GM18870 (cell line): ENCODE measurements around the gene CD276.
"Not testable (repeated sequence)": the region's sequence is repeated elsewhere in the genome, so short reads cannot be mapped to it uniquely, and the experiment has no call there.

Source experiments
- ATAC-seq: cut with Tn5 transposase; IDR thresholded peaks from one replicate; pipeline ENCODE4 v1.9.1; 2021; ENCODE audit warnings: moderate library complexity; ENCODE audit not compliant: unreplicated experiment

CD276 gene

DNA sequence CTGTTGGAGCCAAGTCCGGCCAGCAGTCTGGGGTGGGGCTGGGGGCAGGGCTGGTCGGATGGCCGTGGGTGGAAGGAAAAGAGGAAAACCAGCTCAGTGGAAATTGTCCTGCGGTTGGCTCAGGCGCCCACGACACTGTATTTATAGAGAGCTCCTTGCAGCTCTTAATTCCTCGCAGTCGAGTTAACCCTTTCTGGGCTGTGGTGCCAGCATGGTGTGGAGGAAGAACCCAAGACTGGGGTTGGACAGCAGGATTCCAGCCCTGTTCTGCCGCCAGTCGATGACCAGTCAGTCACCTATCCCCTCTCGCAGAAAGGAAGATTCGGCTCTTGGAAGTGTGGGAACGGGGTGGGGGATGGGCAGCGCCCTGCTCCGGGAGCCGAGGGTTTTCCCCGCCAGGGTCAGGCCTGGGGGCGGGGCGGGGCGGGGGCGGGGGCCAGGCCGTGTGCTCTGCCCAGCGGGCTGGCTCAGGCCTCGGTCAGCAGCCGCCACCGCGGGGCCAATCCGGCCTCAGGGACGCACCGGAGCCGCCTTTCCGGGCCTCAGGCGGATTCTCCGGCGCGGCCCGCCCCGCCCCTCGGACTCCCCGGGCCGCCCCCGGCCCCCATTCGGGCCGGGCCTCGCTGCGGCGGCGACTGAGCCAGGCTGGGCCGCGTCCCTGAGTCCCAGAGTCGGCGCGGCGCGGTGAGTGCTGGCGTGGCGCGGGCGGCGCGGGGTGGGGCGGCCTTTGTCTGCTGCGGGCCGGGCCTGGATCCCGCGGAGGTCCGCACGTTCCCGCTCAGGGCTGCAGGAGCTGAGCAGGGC, at the start of gene CD276:
Gene CD276 (plus strand): TSS at position 607 of the 804 bp plus-strand sequence. CDS start 15,257 bp downstream, outside the sequence.
- no peak for ATAC-seq

DNA sequence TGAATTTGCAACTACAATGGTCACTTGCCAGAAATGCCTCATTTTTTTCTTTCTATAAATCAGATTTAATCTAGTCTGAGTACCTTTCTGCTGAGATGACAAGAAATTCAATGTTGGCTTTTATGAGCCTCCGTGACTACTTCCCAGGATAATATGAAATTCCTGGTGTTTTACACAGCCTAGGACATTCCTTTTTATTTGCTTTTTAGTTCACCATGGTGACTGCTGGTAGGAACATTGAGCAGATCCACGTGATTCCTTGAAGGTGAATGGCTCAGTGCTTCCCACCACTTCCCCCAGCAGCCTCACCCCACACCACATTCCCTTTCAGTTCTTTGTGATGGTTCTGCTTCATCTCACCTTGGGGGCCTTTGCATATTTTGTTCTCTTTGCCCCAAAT, 46.7 kb upstream of the CD276 start:
- no peak for ATAC-seq

DNA sequence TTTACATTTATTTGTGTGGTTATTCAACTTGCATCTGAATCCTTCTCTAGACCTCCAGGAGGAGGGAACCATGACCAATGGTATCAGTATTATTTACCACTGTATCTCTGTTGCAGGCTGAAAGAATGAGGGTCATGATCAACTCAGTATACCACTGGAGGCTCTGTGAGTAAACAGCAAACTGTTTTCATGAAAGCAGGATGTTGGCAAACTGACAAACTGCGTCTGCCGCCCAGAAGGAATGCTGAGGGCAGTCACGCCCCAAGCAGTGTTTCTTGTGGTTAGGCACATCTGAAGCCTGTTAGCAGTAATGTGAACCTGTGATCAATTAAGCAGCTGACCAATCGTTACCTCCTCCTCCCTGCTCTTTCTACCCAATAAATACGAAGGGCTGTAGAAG, 44.7 kb upstream of the CD276 start:
- not testable (repeated sequence) for ATAC-seq

DNA sequence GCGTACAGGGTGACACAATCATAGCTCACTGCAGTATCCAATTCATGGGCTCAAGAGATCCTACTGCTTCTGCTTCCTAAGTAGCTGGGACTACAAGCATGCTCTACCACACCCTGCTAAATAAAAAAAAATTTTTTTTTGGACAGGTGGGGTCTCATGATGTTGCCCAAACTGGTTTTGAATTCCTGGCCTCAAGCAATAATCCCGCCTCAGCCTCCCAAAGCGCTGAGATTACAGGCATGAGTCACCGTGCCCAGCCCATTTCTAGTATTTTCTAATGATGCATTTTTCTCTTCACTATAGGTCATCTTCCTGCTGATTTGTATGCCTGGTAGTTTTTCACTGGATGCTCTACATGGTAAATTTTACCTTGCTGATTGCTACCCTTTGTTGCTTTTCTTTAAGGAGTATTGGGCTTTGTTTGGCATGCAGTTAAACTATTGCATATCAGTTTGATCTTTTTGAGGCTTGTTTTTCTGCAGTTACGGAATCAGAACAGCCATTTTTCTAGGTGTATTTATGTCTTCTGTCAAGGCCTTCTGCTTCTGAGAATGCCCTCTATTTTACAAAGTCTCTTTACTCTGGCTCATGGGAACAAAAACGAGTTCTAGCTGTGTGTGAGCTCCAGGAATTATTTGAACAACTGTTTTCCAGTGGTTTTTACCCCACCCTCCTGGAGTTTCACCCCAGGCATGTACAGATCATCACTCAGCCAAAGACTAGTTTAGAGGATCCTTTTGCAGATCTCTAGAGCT, 36.7 kb upstream of the CD276 start:
- ATAC-seq: no peak

DNA sequence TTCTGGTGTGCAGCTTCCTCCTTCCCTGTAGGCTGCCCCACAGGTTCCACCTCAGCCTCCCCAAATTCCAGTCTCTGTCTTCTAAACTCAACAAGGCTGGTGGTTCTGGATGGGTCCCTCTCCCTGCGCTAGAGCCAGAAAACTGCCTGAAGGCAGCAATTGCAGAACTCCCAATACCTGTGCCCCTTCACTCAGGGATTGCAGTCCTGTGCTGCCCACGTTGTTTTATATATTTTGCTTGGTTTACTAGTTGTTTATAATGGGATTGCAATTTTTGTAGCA, 36.2 kb upstream of the CD276 start:
- no peak for ATAC-seq

DNA sequence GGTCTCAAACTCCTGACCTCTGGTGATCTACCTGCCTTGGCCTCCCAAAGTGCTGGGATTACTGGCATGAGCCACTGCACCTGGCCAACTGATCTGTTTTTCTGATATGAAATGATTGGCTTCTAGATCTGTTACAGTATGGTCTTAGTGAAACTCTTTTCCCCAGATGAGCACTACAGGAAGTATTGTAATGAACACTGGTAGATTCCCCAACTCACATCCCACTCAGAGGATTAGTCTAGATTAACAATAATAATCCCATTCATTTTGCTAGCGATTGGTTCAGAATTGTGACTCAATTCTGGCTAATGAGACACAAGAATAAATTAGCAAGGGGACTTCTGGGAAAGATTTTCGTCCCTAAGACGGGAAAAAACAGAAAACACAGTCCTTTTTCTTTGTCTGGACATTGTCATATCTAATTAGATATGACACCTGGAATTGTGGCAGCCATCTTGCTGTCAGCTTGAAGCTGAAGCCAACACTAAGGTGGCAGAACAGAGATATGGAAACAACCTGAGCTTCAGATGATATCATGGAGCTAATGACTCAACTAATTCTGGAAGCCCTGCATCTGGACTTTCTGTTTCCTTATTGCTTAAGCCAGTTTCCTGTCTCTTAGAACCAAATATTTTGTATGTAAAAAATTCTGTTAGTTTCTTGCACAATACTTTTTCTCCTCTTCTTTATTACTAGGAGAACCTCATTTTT, 33.6 kb upstream of the CD276 start:
- no peak for ATAC-seq

DNA sequence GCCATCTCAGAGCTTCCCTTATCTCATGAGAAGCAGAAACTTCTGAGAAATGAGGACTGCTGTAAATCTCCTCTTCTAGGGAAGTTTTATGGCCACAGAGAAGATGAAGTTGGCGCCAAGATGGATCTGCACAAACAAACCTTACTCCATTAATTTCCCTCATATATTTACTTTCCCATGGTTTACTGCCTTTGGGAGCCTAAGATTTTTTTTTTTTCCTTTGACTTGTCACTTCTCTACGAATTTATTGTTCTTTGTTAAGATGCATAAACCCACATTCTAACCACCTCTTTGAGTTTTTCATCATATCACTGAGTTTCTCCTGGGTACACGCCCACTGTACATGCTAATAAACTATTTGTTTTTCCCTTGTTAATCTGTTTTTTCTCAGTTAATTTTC, 29.5 kb upstream of the CD276 start:
- no peak for ATAC-seq

DNA sequence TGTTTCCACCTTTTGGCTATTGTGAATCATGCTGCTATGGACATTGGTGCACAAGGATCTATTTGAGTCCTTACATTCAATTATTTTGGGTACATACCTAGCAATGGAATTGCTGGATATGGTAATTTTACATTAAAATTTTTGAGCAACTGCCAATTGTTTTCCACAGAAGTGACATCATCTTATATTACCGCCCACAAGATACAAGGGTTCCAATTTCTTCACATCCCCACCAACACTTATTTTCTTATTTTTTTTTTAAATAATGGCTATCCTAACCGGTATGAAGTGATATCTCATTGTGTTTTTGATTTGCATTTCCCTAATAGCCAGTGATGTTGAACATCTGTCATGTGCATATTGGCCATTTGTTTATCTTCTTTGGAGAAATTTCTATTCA, 28.5 kb upstream of the CD276 start:
- no peak for ATAC-seq

DNA sequence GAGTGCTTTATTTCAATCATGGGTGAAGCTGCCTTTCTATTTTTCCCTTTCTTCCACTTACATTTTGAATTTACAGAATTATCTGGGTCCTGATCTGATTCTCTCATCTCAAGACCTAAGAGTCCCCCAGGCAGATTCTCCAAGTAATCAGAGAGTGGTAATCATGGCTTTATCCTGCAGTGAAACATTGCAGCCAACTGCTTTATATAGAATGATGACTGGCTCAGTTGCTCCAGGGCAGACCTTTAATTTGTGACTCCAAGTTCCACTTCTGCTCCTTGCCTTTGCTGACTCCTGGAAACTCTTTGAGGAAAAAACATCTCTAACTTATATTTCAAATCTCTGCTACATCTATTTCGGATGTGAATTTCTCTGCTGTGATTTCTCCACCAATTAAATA, 25.5 kb upstream of the CD276 start:
- no peak for ATAC-seq

DNA sequence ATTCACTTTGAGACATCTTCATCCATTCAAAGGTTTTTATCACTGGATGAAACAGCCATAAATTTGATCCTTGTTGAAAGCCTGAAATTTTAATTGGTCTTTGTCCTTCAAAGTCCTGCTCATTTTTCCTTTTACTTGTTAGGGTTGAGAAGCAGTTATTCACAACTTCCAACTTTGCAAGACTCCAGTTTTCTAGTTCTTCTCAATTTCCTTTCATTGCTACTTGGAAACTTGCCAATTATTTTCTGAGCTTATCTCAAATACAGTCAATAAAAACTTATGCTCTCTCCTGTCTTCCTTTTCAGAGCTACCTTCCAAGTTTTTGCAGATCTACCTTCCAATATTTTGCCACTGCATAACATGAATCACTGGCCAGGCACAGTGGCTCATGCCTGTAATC, 23.7 kb upstream of the CD276 start:
- ATAC-seq: no peak

DNA sequence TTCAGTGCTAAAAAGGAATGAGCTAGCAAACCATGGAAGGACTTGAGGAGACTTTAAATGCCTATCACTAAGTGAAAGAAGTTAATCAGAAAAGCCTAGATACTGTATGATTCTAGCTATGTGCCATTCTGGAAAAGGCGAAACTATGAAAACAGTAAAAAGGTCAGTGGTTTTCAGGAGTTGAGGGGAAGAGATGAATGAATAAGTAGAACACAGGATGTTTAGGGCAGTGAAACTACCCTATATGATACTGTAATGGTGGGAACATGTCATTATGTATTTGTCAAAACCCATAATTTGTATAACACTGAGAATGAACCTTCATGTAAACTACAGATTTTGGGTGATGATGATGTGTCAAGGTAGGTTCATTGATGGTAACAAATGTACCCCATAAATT, 9.6 kb upstream of the CD276 start:
- ATAC-seq: no peak

DNA sequence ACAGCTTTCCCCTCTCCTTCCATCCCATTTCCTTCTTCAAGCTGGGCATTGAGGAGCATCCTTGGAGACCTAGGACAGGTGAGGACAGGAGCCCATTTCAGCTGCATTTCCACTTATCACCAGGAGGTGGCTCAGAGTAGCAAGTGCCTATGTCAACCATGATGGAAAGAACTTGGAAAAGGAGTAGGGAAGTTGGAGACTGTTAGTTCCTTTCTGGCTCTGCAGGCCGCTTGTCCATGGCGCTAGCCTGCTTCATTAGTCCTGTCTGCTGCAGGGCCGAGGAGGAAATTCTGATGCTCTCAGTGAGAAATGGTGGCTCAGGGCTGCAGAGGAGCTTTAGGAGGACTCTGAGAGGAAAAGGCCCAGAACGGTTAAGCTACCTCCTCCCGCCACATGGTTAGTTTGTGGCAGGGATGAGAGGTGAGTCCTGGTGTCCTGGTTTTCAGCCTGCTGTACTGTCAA, 7.0 kb upstream of the CD276 start:
- no peak for ATAC-seq

DNA sequence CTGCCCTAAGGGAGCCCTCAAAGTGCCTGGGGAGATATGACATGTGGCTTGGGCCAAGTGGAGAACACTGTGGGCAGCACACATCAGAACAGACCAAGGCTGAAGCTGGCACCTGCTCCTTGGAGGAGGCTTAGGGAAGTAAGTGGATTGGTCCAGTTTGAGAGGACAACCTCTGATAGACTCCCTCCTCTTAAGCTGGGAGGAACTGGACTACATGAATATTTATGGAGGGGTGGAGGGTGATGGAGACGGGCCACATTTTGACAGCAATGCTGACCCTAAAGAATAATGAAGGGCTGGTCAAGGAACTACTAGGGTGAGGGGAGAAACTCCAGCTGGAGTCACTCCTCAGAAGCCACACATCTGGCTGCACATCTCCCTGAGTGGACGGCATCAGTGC, 6.5 kb upstream of the CD276 start:
- no peak for ATAC-seq

DNA sequence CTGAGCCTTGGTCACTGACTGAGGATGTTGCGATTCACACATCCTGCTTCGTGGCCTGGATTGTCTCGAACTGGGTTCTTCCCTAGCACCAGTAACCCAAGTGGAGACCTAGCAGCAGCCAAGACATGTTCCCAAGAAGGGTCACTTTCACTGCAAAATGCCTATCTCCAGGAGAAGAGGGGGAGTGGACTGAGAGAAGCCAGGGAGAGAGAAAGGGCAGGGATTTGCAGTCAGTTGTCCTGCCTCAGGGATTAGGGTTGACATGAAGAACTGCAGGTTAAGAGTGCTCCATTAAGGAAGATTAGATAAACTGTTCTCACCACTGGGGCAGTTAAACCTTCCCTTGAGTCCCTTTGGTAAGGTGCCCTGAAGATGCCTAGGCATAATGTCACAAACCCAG, 5.7 kb upstream of the CD276 start:
- no peak for ATAC-seq

DNA sequence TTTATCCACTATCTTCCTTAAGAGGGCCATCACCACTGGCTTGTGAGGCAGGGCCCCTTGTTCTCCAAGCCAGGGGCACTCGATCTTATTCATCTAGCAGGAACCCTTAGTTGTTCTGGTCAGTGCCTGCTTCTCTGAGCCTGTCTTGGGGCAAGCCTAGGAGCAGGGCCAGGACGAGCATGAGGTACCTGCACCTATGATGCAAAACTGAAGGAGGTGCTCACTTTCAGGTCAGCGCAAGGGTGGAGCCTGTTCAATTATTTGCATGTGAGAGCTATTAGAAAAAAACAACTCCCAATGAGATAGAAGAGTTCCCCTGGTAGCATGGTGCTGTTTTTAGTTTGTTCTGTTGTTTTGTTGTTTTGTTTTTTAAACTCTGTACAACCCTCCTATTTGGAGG, 5.0 kb upstream of the CD276 start:
- ATAC-seq: no peak

DNA sequence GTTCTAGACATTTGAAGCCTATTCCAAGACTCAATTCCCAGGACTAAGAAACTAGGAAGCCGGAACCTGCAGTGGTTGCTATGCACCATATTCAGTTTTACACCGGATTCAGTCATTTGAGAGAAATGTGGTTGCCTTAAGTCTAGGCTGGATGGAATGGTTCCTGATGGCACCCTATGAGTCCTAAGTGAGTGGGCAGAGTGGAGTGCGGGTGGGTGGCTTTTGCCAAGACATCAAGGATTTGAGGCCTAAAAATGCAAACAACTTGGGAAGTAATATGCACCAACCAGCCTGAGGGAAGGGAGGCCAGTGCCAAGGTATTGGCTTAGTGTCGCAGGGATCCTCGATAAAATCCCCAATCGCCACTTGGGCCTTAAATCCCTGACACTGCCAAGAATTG, 4.2 kb upstream of the CD276 start:
- no peak for ATAC-seq

DNA sequence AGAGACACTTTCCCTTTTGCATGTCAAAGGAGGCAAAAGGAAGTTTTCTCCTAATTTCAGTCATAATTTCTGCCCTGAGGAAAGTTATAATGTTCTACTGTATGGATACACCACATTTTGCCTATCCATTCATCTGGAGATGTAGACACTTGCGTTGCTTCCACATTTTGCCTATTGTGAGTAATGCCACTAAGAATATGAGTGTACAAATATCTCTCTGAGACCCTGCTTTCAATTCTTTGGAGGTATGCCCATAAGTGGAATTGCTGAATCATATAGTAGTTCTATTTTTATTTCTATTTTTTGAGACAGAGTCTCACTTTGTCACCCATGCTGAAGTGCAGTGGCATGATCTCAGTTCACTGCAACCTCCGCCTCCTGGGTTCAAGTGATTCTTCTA, 3.6 kb upstream of the CD276 start:
- ATAC-seq: no peak

DNA sequence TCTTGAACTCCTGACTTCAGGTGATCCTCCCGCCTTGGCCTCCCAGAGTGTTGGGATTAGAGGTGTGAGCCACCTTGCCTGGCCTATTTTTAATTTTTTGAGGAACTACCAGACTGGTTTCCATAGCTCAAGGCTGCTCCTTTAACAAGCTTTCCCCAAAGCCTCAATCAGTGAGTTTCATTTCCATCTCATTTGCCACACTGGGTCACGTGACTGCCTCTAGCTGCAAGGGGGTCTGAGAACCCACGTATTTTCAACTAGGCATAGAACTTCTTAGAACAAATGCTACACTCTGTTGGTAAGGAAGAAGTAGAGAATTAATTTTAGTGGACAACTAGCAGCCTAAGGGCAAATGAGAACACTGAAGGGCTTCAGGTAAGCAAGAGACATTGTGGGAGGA, 3.1 kb upstream of the CD276 start:
- ATAC-seq: no peak

DNA sequence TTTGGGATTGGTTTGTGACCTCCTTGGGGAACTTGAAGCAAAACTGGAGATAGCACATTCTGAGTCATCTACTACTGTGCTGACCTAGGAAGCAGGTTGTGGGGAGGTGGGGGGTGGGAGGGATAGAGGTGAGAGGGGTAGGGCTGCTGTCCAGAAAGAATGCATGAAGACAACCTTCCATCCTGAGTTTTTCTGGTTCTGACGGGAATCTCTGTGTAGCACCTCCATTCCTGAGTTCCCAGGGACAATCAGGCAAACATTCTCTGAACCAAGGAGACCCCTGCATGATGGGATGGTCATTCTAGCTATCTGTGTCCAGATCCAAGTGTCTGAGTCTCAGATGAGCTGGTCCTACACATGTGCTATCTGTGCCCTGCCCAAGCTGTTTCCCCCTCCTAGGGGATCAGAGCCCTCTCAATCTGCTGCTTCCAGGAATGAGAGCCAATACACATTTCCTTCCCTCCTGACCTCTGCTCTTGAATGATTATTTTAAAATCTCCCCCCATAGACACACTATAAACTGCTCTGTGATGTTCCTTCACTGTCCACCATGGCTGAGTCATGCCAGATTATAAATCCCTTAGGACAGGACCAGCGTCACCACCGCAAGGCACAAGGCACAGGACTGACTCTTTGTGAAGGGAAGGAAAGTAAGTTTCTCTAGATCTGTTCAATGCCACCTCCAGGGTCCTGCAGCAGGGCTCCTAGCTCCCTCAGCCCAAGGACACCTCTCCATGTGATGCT, 2.2 kb upstream of the CD276 start:
- no peak for ATAC-seq

DNA sequence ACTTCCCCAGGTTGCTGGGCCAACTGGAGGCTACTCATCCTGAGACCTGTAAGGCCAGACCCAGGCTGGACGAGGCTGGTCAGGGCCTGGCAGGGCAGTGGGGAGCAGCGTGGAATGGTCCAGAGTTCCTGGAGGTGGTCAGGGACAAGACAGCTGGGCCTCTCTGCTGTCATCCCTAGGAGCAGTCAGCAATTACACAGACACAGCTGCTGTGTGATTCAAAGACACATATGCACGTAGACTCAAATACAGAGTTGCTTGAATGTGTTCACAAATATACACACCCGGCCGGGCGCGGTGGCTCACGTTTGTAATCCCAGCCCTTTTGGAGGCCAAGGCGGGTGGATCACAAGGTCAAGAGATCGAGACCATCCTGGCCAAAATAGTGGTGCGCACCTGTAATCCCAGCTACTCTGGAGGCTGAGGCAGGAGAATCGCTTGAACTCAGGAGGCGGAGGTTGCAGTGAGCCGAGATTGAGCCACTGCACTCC, 1.5 kb upstream of the CD276 start:
- no peak for ATAC-seq

DNA sequence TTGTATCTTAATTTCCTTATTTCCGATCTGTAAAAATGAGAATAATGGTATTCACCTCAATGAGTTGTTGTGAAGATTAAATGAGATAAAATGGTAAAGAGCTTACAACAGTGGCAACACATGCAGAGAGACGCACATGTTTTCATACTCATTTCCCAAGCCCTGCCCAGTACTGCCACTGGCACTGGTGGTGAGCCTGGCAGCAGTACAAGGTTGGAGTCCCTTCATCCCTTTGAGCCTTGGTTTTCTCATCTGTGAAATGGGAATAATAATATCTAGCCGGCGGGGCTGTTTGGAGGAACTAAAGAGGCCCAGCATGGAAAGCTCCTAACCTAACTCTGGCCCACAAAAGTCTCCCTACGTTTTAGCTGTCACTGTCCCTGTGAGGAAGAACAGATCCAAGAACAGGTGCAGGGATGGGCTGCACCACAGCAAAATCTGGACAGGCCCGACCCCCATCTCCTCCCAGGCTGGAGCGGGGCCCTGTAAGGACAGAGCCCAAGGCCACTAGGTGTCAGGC, 866 bp upstream of the CD276 start:
- no peak for ATAC-seq
